Keratinocyte (primary cell): ENCODE measurements around the gene GTF3C2.

Source experiments
- EZH2 ChIP-seq: IDR thresholded peaks from one replicate; pipeline ENCODE4 v1.6.1; 2012; ENCODE audit warnings: inconsistent platforms, mild to moderate bottlenecking, low read length, moderate library complexity
- TF ChIP-seq, protein P1 (sequence below), 3 experiments: IDR thresholded peaks in 1 of 3; conservative IDR thresholded peaks in 1 of 3; optimal IDR thresholded peaks in 1 of 3; 2 replicates in 2 of 3; 3 replicates in 1 of 3; pipeline versions ENCODE3 to v1.5.1; 2011; ENCODE audit warnings: low read length in 3 of 3, mild to moderate bottlenecking in 3 of 3, moderate library complexity in 2 of 3, control low read depth in 1 of 3, inconsistent platforms in 1 of 3; ENCODE audit not compliant: insufficient read depth in 2 of 3; ENCODE audit errors: extremely low read depth in 1 of 3

DNA sequence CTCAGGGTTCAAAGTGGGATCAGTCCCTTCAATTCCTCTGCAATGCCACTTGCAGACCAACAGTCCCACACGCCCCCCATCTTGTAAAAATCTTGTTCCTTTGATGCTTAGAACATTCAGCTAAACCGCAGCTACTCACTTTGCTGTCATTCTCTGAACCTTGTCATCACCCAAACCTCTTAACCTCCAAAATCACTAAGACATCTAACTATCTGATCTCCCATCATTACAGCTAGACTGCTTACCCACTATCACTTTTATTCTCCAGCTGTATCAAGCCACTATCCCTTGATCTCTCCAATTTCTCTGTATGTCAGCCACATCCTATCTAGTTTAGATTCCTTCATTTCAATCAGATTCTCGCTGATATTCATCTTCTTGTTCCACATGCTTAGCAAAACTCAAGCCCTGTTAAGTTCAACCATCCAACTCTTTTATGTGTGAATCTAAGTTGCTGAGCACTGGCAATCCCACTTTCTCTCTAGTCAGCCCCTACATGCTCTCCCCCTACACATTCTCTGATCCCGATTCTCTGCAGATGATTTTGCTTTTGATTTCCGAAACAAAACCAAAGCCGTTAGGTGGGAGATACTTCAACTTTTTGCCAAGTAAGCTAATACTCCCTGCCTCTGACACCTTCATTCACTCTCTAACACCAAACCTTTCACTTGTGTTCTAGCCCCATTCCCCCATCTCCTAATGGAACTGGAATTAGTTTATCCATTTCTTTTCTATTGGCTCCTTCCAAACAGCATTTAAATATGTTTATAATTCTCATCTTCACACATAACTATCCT, 4.6 kb downstream of the GTF3C2 start:
- TF ChIP-seq EZH2 = no peak
- TF ChIP-seq, protein P1, sequence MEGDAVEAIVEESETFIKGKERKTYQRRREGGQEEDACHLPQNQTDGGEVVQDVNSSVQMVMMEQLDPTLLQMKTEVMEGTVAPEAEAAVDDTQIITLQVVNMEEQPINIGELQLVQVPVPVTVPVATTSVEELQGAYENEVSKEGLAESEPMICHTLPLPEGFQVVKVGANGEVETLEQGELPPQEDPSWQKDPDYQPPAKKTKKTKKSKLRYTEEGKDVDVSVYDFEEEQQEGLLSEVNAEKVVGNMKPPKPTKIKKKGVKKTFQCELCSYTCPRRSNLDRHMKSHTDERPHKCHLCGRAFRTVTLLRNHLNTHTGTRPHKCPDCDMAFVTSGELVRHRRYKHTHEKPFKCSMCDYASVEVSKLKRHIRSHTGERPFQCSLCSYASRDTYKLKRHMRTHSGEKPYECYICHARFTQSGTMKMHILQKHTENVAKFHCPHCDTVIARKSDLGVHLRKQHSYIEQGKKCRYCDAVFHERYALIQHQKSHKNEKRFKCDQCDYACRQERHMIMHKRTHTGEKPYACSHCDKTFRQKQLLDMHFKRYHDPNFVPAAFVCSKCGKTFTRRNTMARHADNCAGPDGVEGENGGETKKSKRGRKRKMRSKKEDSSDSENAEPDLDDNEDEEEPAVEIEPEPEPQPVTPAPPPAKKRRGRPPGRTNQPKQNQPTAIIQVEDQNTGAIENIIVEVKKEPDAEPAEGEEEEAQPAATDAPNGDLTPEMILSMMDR (optimal IDR thresholded peaks at IDR 0.05 in 1 of 3, IDR thresholded peaks at IDR 0.05 in 1 of 3, conservative IDR thresholded peaks at IDR 0.05 in 1 of 3; ENCODE audit: extremely low read depth in 1 of 3, insufficient read depth in 2 of 3, low read length in 3 of 3) = no peak
